ENCODE results near the gene LPAR5. TPM values are rescaled to one million over a fixed set of nuclear protein-coding genes. Genes with fewer than 3 reads are reported as not detected.

Gene LPAR5
- total RNA-seq, result 2.9 TPM

- intact Hi-C loops (cut with DNase I), result no loop called here
- ATAC-seq (peak; percentile 75), DNase-seq (ENCODE audit: low spot score) (no peak)
Observed at GRCh38 chr12:6635856-6636531, at the start of gene LPAR5. TSS of gene LPAR5 (minus strand) at chr12:6635959. CDS start at chr12:6621248, 14,711 bp downstream.

- ATAC-seq (no peak), DNase-seq (ENCODE audit: low spot score) (no peak)
- intact Hi-C loops (cut with DNase I), result no loop called here
Observed at GRCh38 chr12:6684609-6685008, 48.9 kb upstream of the LPAR5 start.

- DNase-seq (ENCODE audit: low spot score), result no peak
- intact Hi-C loops (cut with DNase I), result no loop called here
- no peak for ATAC-seq
Observed at GRCh38 chr12:6676962-6677361, 41.2 kb upstream of the LPAR5 start.

- intact Hi-C loops (cut with DNase I), result no loop called here
- ATAC-seq (no peak), DNase-seq (ENCODE audit: low spot score) (no peak)
Observed at GRCh38 chr12:6672143-6672542, 36.4 kb upstream of the LPAR5 start.

- ATAC-seq (no peak), DNase-seq (ENCODE audit: low spot score) (no peak)
- intact Hi-C loops (cut with DNase I), result no loop called here
Observed at GRCh38 chr12:6667559-6668210, 31.9 kb upstream of the LPAR5 start.

GRCh38 chr12:6666211-6666610 lies 30.5 kb upstream of the LPAR5 start:
- ATAC-seq, result no peak
- no peak for DNase-seq (ENCODE audit: low spot score)
- intact Hi-C loops (cut with DNase I), result no loop called here

GRCh38 chr12:6664902-6665301 lies 29.1 kb upstream of the LPAR5 start:
- intact Hi-C loops (cut with DNase I), result no loop called here
- DNase-seq (ENCODE audit: low spot score) (no peak), ATAC-seq (no peak)

GRCh38 chr12:6662906-6663742 lies 27.4 kb upstream of the LPAR5 start, which contains the start of gene ING4:
TSS of gene ING4 (minus strand) at chr12:6663119. CDS start at chr12:6663101, 18 bp downstream.
- ATAC-seq (peak; percentile 100), DNase-seq (ENCODE audit: low spot score) (peak; percentile 97)
- intact Hi-C loops (cut with DNase I), result no loop called here

GRCh38 chr12:6662602-6662905 lies 26.8 kb upstream of the LPAR5 start:
- intact Hi-C loops (cut with DNase I), result no loop called here
- ATAC-seq, result peak; percentile 56

GRCh38 chr12:6653987-6654386 lies 18.2 kb upstream of the LPAR5 start:
- no peak for DNase-seq (ENCODE audit: low spot score)
- ATAC-seq, result no peak
- intact Hi-C loops (cut with DNase I), result no loop called here

More at GRCh38 chr12:6662602-6662905, 26.8 kb upstream of the LPAR5 start:
- no peak for DNase-seq (ENCODE audit: low spot score)

- DNase-seq (ENCODE audit: low spot score), result no peak
- ATAC-seq, result no peak
- intact Hi-C loops (cut with DNase I), result no loop called here
Observed at GRCh38 chr12:6653342-6653741, 17.6 kb upstream of the LPAR5 start.

- ATAC-seq (no peak), DNase-seq (ENCODE audit: low spot score) (no peak)
- intact Hi-C loops (cut with DNase I), result no loop called here
Observed at GRCh38 chr12:6652391-6652790, 16.6 kb upstream of the LPAR5 start.

- ATAC-seq, result no peak
- intact Hi-C loops (cut with DNase I), result no loop called here
- no peak for DNase-seq (ENCODE audit: low spot score)
Observed at GRCh38 chr12:6650832-6651231, 15.1 kb upstream of the LPAR5 start.

GRCh38 chr12:6647083-6647604 lies 11.4 kb upstream of the LPAR5 start, which contains the start of gene ACRBP:
TSS of gene ACRBP (minus strand) at chr12:6647432. CDS start at chr12:6647366, 66 bp downstream.
- DNase-seq (ENCODE audit: low spot score), result peak; percentile 87
- ATAC-seq, result peak; percentile 91
- intact Hi-C loops (cut with DNase I), result no loop called here

- ATAC-seq (peak; percentile 13), DNase-seq (ENCODE audit: low spot score) (no peak)
- intact Hi-C loops (cut with DNase I), result no loop called here
Observed at GRCh38 chr12:6646276-6647082, 10.7 kb upstream of the LPAR5 start.

GRCh38 chr12:6644903-6645302 lies 9.1 kb upstream of the LPAR5 start:
- DNase-seq (ENCODE audit: low spot score) (no peak), ATAC-seq (peak; percentile 49)
- intact Hi-C loops (cut with DNase I), result no loop called here

GRCh38 chr12:6644257-6644596 lies 8.5 kb upstream of the LPAR5 start:
- intact Hi-C loops (cut with DNase I), result no loop called here
- no peak for DNase-seq (ENCODE audit: low spot score)
- ATAC-seq, result peak; percentile 63

- ATAC-seq, result peak; percentile 58
- no peak for DNase-seq (ENCODE audit: low spot score)
- intact Hi-C loops (cut with DNase I), result no loop called here
Observed at GRCh38 chr12:6643569-6644256, 8.0 kb upstream of the LPAR5 start.

Measured in sciatic nerve (tissue), 2 donors.